ENCODE measurements around the gene PHOX2B. TPM values are rescaled to one million over a fixed set of nuclear protein-coding genes. Genes with fewer than 3 reads are reported as not detected.
A peak's percentile ranks its signal among the peaks of the same experiment; 100 is the strongest.
"Not testable (repeated sequence)": the region's sequence is repeated elsewhere in the genome, so short reads cannot be mapped to it uniquely, and the experiment has no call there.

PHOX2B gene
- total and polyA plus RNA-seq, 8 donors, result 0.48 to 2.0 TPM; not detected in 6

DNA sequence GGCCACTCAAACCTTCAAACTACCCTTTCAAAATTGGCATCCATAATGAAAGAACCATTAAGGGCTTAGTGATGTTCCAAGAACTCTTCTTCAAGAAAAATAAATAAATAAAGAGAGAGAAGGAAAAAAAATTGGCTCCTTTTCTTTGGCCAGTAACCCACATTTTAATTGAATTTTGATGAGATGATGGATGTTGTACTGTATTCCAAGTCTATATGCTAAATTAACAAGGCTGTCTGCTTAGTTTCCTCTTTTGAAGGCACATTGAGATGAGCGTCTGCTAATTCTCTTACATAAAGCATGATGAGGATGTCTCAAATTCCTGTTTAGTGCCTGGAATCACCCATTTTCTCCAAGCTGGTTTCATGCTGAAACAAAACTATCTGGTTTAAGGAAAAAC lies 33.4 kb downstream of the PHOX2B start:
- WGBS, 5 donors, result 61 to 85% (median 83%) methylated on average over 1 of the region's 1 CpG
- DNase-seq, result peak in 1 of 2 donors; percentile 9
- intact Hi-C loops (cut with DNase I; ENCODE audit: low total_unique reads), result no loop called here

DNA sequence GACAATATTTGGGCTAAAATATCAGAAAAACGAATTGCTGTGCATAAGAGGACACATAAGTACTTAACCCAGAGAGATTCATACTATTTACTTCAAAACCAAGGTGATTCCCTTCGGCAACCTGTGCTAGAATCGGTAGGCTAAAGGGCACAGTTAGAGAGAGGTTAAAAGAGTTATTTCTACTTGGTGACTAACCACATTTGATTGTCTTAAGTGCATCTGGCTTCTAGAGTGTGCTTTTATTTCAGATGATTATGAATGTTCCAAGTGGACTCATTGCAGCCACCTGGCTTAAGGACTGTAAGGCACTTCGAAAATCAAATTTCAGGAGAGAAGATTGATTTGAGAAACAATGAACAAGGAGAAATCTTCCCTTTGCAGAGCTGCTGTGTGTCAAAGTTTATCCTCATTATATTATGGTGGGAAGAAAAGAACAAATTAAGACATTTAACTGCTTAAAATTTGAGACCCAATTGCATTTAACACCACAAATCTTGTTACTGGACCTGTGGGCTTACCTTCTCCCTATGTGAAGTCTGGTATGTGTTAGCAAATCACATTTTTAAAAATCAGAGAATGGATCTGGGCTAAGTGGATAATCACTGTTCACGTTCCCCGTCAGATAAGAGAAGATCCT lies 34.0 kb downstream of the PHOX2B start:
- whole genome bisulfite sequencing, 5 donors, result 71 to 76% (median 75%) methylated on average over 6 of the region's 6 CpGs
- DNase-seq, result no peak

More for the DNA sequence above, 33.4 kb downstream of the PHOX2B start:
- Histone ChIP-seq H3K4me1 (no peaks in the 10 kb centered on the region), H3K4me3 (no peak overlapping the region), H3K27ac (no peak overlapping the region), H3K36me3 (no peaks in the 10 kb centered on the region), H3K9me3 (peaks cover 0 to 5% (median 0%) of the 10 kb centered on the region in 4 donors), H3K27me3 (peaks cover 0 to 23% (median 0%) of the 10 kb centered on the region in 3 donors)
- TF ChIP-seq EP300 (IDR thresholded peaks at IDR 0.05), result no peak

DNA sequence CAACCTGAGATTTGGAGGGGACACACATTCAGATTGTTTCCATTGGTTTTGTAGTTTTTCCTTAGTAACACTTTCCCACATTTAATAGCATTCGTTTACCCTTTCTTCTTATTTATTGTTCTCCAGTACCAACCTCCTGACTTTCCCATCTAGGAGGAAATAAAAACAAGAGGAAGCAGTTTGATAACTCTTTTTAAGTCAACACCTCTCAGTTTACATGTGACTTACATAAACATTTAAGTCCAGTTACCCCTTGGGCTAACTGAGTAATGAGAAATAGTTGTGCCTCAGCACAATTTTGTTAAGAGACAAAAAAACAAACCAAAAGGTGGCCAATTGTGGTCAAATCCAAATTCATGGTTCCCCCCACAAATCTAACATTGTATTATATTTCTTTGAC lies 34.8 kb downstream of the PHOX2B start:
- 32 to 64% (median 41%) methylated on average over 1 of the region's 1 CpG for WGBS, 5 donors
- H3K4me3 ChIP-seq, result no peak overlapping the region
- H3K4me1 ChIP-seq, result no peaks in the 10 kb centered on the region
- no peak overlapping the region for H3K27ac ChIP-seq
- DNase-seq, result no peak
- peaks cover 0 to 16% (median 0%) of the 10 kb centered on the region in 3 donors for H3K27me3 ChIP-seq
- peaks cover 0 to 5% (median 0%) of the 10 kb centered on the region in 4 donors for H3K9me3 ChIP-seq
- H3K36me3 ChIP-seq, result no peaks in the 10 kb centered on the region
- intact Hi-C loops (cut with DNase I; ENCODE audit: low total_unique reads), result no loop called here
- TF ChIP-seq, protein P1, sequence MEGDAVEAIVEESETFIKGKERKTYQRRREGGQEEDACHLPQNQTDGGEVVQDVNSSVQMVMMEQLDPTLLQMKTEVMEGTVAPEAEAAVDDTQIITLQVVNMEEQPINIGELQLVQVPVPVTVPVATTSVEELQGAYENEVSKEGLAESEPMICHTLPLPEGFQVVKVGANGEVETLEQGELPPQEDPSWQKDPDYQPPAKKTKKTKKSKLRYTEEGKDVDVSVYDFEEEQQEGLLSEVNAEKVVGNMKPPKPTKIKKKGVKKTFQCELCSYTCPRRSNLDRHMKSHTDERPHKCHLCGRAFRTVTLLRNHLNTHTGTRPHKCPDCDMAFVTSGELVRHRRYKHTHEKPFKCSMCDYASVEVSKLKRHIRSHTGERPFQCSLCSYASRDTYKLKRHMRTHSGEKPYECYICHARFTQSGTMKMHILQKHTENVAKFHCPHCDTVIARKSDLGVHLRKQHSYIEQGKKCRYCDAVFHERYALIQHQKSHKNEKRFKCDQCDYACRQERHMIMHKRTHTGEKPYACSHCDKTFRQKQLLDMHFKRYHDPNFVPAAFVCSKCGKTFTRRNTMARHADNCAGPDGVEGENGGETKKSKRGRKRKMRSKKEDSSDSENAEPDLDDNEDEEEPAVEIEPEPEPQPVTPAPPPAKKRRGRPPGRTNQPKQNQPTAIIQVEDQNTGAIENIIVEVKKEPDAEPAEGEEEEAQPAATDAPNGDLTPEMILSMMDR (IDR thresholded peaks at IDR 0.05), result no peak
- TF ChIP-seq EP300 (IDR thresholded peaks at IDR 0.05) (no peak), POLR2AphosphoS5 (IDR thresholded peaks at IDR 0.05) (no peak), POLR2A (IDR thresholded peaks at IDR 0.05) (no peak)

More for the DNA sequence above, 34.0 kb downstream of the PHOX2B start:
- Histone ChIP-seq H3K27me3 (peaks cover 0 to 16% (median 0%) of the 10 kb centered on the region in 3 donors), H3K27ac (no peak overlapping the region), H3K9me3 (peaks cover 0 to 5% (median 0%) of the 10 kb centered on the region in 4 donors), H3K4me3 (no peak overlapping the region), H3K36me3 (no peaks in the 10 kb centered on the region), H3K4me1 (no peaks in the 10 kb centered on the region)
- intact Hi-C loops (cut with DNase I; ENCODE audit: low total_unique reads), result no loop called here
- no peak for TF ChIP-seq EP300 (IDR thresholded peaks at IDR 0.05)
- no peak for TF ChIP-seq POLR2AphosphoS5 (IDR thresholded peaks at IDR 0.05)
- TF ChIP-seq, protein P1 (IDR thresholded peaks at IDR 0.05), result no peak
- TF ChIP-seq POLR2A (IDR thresholded peaks at IDR 0.05), result no peak

DNA sequence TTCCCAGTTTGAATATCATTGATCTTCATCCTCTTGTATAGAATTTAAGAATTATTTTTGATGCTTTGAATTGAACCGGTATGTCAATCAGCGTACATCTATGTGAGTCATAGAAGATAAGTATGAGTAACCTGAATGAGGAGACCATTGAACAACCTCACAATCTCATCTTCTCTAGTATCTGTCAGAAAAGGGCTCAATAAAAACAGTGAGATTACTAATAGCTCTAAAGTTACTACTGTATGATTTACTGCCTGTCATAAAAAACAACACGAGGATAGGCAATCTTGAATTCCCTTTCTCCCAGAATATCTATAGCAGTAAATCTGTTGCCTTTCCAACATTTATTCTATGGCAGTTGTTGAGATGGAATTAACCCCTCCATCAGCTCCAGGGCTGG lies 36.1 kb downstream of the PHOX2B start:
- peaks cover 0 to 8% (median 0%) of the 10 kb centered on the region in 3 donors for H3K27me3 ChIP-seq
- no peak overlapping the region for H3K27ac ChIP-seq
- TF ChIP-seq EP300 (IDR thresholded peaks at IDR 0.05) (no peak), POLR2AphosphoS5 (IDR thresholded peaks at IDR 0.05) (no peak), POLR2A (IDR thresholded peaks at IDR 0.05) (no peak)
- TF ChIP-seq, protein P1 (IDR thresholded peaks at IDR 0.05), result no peak
- H3K4me3 ChIP-seq, result no peak overlapping the region
- 61 to 84% (median 77%) methylated on average over 3 of the region's 3 CpGs for WGBS, 5 donors
- no peaks in the 10 kb centered on the region for H3K36me3 ChIP-seq
- DNase-seq, result no peak
- H3K9me3 ChIP-seq, result peaks cover 0 to 5% (median 0%) of the 10 kb centered on the region in 4 donors
- intact Hi-C loops (cut with DNase I; ENCODE audit: low total_unique reads), result no loop called here
- no peaks in the 10 kb centered on the region for H3K4me1 ChIP-seq

DNA sequence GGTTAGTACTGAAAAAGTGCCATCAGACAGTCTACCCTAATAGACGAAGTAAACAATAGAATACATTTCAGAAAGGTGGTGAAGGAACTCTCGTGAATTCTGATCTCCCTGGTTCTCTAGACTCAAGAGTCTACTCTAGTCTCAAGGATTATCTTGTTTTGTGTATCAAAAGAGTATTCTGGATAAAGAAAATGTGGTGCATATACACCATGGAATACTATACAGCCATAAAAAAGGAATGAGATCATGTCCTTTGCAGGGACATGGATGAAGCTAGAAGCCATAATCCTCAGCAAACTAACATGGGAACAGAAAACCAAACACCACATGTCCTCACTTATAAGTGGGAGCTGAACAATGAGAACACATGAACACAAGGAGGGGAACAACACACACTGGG lies 36.9 kb downstream of the PHOX2B start:
- H3K27me3 ChIP-seq; H3K4me3 ChIP-seq; H3K4me1 ChIP-seq; H3K9me3 ChIP-seq; DNase-seq; intact Hi-C loops (cut with DNase I; ENCODE audit: low total_unique reads); H3K27ac ChIP-seq; H3K36me3 ChIP-seq: not testable (repeated sequence)
- WGBS, 5 donors, result 85 to 100% (median 95%) methylated on average over 2 of the region's 2 CpGs
